ENCODE data around the gene GSPT1.
"Not testable (repeated sequence)": the region's sequence is repeated elsewhere in the genome, so short reads cannot be mapped to it uniquely, and the experiment has no call there.

GSPT1 gene

DNA sequence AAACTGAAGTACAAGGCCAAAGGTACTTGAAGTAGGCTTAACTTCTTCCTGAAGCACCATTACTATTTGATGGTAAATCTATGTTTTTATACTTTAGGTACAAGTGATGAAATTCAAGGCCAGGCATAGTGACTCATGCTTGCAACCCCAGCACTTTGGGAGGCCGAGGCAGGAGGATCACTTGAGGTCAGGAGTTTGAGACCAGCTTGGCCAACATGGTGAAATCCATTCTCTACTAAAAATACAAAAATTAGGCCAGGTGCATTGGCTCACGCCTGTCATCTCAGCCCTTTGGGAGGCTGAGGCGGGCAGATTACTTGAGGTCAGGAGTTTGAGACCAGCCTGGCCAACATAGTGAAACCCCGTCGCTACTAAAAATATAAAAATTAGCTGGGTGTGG is 92.1 kb downstream of the GSPT1 start:
- not testable (repeated sequence) for H3K9ac ChIP-seq (ENCODE audit: low read length); H3K4me1 ChIP-seq (ENCODE audit: control insufficient read depth, low read depth, low read length); H3K27me3 ChIP-seq (ENCODE audit: control insufficient read depth, insufficient read depth, low read length); H3K4me3 ChIP-seq (ENCODE audit: low read length); H3K9me3 ChIP-seq (ENCODE audit: control insufficient read depth, low read depth, low read length); H3K36me3 ChIP-seq (ENCODE audit: control insufficient read depth, low read depth, low read length); H3K27ac ChIP-seq (ENCODE audit: low read length)

GRCh38 chr16:11819798-11820197 is 96.0 kb downstream of the GSPT1 start:
- H3K27ac ChIP-seq (ENCODE audit: low read length) = no peak overlapping the region
- no peak overlapping the region for H3K9ac ChIP-seq (ENCODE audit: low read length)
- H3K9me3 ChIP-seq (ENCODE audit: control insufficient read depth, low read depth, low read length) = no peaks in the 10 kb centered on the region
- no peaks in the 10 kb centered on the region for H3K4me1 ChIP-seq (ENCODE audit: control insufficient read depth, low read depth, low read length)
- H3K4me3 ChIP-seq (ENCODE audit: low read length) = no peak overlapping the region
- H3K27me3 ChIP-seq (ENCODE audit: control insufficient read depth, insufficient read depth, low read length) = no peaks in the 10 kb centered on the region
- H3K36me3 ChIP-seq (ENCODE audit: control insufficient read depth, low read depth, low read length) = no peaks in the 10 kb centered on the region

- not testable (repeated sequence) for H3K27me3 ChIP-seq (ENCODE audit: control insufficient read depth, insufficient read depth, low read length); H3K4me1 ChIP-seq (ENCODE audit: control insufficient read depth, low read depth, low read length); H3K9me3 ChIP-seq (ENCODE audit: control insufficient read depth, low read depth, low read length); H3K4me3 ChIP-seq (ENCODE audit: low read length); H3K36me3 ChIP-seq (ENCODE audit: control insufficient read depth, low read depth, low read length); H3K27ac ChIP-seq (ENCODE audit: low read length); H3K9ac ChIP-seq (ENCODE audit: low read length)
Observed at GRCh38 chr16:11818970-11819369, 96.8 kb downstream of the GSPT1 start.

Measured in iPS-18a (cell line).